Coronary artery (tissue), 2 donors: Measurements from ENCODE around the gene SAA1.
"Not testable (repeated sequence)": the region's sequence is repeated elsewhere in the genome, so short reads cannot be mapped to it uniquely, and the experiment has no call there.

Experiments used
- DNase-seq: peaks from one replicate; pipeline ENCODE4 v3.0.0-alpha.2; 2017; ENCODE audit warnings: low spot score
- H3K27ac ChIP-seq, 2 donors: fragments of 200-600 bp; sonication (generic); one replicate each; pipeline ENCODE4 v1.5.1; 2016 to 2019
- H3K4me3 ChIP-seq: fragments of 200-600 bp; sonication (generic); 2 replicates; pipeline ENCODE4 v1.5.1; 2016; ENCODE audit warnings: mild to moderate bottlenecking, moderate library complexity
- TF ChIP-seq, protein P1 (sequence below): fragments of 200-600 bp; sonication (generic); IDR thresholded peaks from one replicate; pipeline ENCODE4 v1.5.1; 2019; ENCODE audit warnings: antibody characterized with exemption

The SAA1 gene

DNA sequence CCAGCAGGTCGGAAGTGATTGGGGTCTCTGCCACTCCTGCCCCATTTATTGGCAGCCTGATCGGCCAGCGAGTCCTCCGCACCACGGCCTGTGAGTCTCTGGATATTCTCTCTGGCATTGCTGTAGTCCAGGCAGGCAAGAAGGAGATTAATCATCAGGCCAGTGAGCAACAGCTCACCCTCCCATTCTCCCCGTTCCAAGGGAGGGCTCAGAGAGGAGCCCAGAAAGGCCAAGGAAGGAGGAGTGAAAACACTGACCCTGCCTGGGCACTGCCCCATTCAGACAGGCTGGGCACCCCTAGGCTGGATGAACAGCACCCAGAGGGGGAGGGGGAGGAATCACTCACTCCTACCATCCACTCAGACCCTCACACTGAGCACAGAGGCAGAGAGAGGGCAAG lies 20.7 kb upstream of the SAA1 start:
- Histone ChIP-seq H3K4me3 (no peak overlapping the region), H3K27ac (no peak overlapping the region)
- DNase-seq, result no peak
- TF ChIP-seq, protein P1, sequence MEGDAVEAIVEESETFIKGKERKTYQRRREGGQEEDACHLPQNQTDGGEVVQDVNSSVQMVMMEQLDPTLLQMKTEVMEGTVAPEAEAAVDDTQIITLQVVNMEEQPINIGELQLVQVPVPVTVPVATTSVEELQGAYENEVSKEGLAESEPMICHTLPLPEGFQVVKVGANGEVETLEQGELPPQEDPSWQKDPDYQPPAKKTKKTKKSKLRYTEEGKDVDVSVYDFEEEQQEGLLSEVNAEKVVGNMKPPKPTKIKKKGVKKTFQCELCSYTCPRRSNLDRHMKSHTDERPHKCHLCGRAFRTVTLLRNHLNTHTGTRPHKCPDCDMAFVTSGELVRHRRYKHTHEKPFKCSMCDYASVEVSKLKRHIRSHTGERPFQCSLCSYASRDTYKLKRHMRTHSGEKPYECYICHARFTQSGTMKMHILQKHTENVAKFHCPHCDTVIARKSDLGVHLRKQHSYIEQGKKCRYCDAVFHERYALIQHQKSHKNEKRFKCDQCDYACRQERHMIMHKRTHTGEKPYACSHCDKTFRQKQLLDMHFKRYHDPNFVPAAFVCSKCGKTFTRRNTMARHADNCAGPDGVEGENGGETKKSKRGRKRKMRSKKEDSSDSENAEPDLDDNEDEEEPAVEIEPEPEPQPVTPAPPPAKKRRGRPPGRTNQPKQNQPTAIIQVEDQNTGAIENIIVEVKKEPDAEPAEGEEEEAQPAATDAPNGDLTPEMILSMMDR, result no peak

DNA sequence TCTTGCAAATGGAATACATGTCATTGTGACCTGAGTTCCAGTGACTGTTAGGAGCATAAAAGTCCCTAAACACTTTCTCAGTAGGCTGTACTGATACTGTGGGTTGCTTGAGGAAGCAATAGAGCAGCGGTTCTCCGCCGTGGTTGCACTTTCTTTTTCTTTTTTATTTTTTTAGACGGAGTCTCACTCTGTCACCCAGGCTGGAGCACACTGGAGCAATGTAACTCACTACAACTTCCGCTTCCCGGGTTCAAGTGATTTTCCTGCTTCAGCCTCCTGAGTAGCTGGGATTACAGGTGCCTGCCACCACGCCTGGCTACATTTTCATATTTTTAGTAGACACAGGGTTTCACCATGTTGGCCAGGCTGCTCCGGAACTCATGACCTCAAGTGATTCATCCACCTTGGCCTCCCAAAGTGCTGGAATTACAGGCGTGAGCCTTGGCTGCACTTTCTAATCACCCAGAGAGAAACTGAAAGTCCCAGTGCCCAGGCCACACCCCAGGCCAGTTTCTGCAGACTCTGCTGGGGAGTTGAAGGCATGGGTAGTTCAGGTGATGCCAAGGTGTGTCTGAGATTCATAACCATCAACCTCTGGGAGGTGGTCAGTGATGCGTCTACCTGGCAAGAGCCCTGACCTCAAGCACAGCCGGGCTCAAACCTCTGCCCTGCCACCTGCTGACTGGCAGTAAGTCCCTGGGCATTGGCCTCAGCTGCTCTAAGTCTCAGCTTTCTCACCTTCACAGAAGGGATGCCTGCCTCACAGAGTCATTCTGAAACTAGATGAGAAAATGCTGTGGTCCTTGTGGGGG lies 19.5 kb upstream of the SAA1 start:
- H3K4me3 ChIP-seq, DNase-seq, H3K27ac ChIP-seq: not testable (repeated sequence)

DNA sequence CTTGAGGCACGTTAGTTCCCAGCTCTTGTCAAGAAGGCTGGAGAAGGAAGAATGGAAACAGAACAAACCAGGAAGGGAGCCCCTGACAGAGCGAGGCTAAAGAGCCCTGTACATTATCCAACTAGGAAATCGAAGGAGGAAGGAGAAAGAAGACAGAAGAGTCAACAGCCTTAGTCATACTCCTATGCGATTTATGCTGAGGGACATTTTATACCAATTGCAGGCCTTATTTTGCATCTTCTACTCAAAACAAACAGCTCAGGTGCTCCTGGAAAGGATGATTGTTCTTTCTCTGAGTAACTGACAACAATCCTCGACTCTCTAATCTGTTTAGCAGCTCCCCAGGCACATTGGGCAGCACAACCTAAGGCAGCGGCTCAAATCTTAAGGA lies 18.9 kb upstream of the SAA1 start:
- not testable (repeated sequence) for H3K27ac ChIP-seq, DNase-seq, H3K4me3 ChIP-seq

DNA sequence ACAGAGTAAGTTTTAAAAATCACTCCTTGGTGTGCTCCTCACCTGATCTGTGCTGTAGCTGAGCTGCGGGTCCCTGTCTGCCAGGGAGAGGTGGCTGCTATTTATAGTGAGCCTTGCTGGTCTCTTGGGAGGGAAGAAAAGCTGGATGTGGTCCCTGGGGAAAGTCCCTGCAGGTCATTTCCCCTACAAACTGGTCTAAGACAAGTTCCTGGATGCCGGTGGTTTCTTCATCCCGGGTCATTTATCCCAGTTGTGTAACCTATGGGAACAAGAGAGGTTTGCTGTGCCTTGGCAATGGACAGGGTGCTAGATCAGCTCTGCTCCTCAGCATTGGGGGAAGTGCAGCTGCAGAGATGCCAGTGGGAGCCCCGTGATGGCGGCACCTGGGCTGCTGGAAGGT lies 17.5 kb upstream of the SAA1 start, which contains the start of gene SAA2:
Gene SAA2, minus strand, starts transcription at position 108 of the 400 bp plus-strand sequence. CDS start 657 bp downstream, outside the sequence.
- no peak for DNase-seq
- TF ChIP-seq, protein P1, result no peak
- H3K4me3 ChIP-seq, result no peak within 1 kb of the TSS
- H3K27ac ChIP-seq, result no peak within 1 kb of the TSS

DNA sequence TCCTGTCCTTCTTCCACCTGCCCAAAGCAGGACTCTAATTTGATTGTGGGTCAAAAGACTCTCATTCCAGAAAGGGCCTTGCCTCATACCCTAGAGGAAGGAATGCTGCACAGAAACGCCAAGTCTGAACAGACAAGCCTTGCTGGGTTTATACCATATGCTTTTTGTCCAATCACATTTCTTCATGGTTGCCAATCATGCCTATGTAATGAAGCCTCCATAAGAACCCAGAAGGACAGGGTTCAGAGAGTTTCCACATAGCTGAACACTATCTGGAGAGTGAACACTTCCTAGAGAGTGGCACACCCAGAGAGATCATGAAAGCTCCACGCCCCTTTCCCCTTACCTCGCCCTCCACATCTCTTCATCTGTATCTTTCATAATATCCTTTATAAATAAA lies 12.8 kb upstream of the SAA1 start:
- TF ChIP-seq, protein P1, result no peak
- DNase-seq, result no peak
- Histone ChIP-seq H3K27ac (no peak overlapping the region), H3K4me3 (no peak overlapping the region)

DNA sequence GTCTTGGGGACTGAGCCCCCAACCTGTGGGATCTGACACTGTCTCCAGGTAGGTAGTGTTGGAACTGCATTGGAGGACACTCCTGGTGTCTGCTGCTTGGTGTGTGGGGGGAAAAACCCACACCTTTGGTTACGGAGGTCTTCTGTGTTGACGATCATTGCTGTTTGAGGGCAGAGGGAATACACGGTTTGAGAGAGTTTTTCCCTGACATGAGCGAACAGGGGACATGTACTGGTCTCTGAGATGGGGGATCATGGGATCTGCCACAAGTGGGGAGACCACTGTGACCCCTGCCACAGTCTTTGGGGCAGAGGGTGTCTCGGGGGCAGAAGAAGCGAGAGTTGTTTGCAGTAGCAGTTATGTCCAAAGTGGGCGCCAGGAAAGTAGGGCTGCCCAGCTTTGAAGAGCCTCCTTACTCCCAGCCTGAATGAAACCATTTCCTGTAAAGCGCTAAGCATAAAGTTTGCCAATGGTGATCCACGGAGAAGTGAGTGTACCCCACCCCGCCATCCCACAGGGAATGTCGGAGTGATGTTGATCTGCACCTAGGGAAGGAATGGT lies 12.2 kb upstream of the SAA1 start:
- TF ChIP-seq, protein P1, result no peak
- Histone ChIP-seq H3K4me3 (no peak overlapping the region), H3K27ac (no peak overlapping the region)
- no peak for DNase-seq

DNA sequence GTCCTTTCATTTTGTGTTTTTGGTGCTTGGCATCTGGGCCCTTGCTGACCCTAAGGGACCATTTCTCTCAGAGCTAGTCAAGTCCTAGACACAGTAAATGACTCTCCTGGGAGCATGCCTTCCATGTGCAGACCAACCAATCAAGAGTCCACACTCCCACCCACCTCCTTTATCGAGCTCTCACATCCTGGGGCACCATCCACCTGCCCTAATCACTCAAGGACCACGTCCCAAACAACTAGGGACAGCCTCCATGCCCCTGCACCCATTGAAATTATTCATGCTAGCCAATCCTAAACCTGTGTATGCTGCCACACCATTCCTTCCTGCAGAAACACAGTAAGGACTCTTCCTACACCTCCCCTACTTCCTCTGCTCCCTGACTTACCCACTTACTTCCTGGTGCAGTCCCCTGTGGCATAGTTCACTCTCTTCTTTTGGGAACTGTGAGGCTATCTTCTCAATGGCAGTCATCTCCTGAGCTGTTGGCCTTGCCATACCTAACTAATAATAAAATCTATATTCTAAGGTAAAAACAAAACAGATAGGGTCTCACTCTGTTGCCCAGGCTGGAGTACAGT lies 11.2 kb upstream of the SAA1 start:
- TF ChIP-seq, protein P1, result no peak
- DNase-seq, result no peak
- Histone ChIP-seq H3K4me3 (no peak overlapping the region), H3K27ac (no peak overlapping the region)

DNA sequence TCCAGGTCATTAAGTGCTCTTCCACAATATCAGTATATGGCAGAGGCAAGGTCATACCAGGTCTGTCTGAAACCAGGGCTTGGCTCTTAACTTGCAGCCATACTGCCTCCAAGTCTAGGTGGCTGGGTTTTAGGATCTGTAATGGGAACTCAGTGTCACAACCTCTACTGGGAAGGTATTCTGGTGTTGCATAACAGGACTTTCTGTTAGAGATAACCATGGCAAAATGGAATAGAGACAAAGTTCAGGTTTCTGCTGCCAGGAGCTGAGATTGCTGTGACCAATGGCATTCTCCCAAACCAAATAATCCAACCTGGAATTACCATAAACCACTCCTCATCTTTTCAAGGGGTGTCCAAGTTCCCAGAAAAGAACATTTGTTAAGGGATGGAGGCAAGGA lies 6.8 kb upstream of the SAA1 start:
- no peak for DNase-seq
- TF ChIP-seq, protein P1, result no peak
- Histone ChIP-seq H3K4me3 (no peak overlapping the region), H3K27ac (no peak overlapping the region)
